OCI-LY3 (cell line): ENCODE results near the gene RHBDD1.

Source experiments
- H2AFZ ChIP-seq: fragments of 200-600, 300-600 bp; shearing (Covaris generic); 2 replicates; pipeline ENCODE4 v1.6.0; 2014; ENCODE audit warnings: antibody characterized with exemption, low read depth, low read length
- H3K27ac ChIP-seq: fragments of 200-600, 300-600 bp; sonication (generic); 2 replicates; pipeline ENCODE4 v1.5.1; 2014; ENCODE audit warnings: mild to moderate bottlenecking, low read length, moderate library complexity, mixed read lengths
- H3K27me3 ChIP-seq: fragments of 200-600, 300-600 bp; sonication (generic); 2 replicates; pipeline ENCODE4 v1.6.1; 2014; ENCODE audit warnings: low read depth, low read length, mixed read lengths
- H3K36me3 ChIP-seq: fragments of 200-600, 300-600 bp; sonication (generic); replicated peaks from 2 replicates; pipeline ENCODE3; 2014; ENCODE audit warnings: low read depth, low read length, mixed read lengths
- H3K4me1 ChIP-seq: fragments of 300-600, 200-600 bp; sonication (generic); 2 replicates; pipeline ENCODE4 v1.6.1; 2014; ENCODE audit warnings: low read length, mixed read lengths
- H3K4me2 ChIP-seq: fragments of 200-600, 300-600 bp; sonication (generic); 2 replicates; pipeline ENCODE4 v1.6.1; 2014; ENCODE audit warnings: low read length, mixed read lengths
- H3K4me3 ChIP-seq: fragments of 300-600, 200-600 bp; sonication (generic); 2 replicates; pipeline ENCODE4 v1.5.1; 2014; ENCODE audit warnings: antibody characterized with exemption, mild to moderate bottlenecking, low read length, moderate library complexity
- H3K79me2 ChIP-seq: fragments of 300-600, 200-600 bp; shearing (Covaris generic); 2 replicates; pipeline ENCODE4 v1.6.1; 2014; ENCODE audit warnings: mild to moderate bottlenecking, low read length, mixed read lengths
- H3K9ac ChIP-seq: fragments of 300-600, 200-600 bp; shearing (Covaris generic); 2 replicates; pipeline ENCODE4 v1.6.0; 2014; ENCODE audit warnings: mild to moderate bottlenecking, low read length, moderate library complexity
- H3K9me3 ChIP-seq: fragments of 200-600, 300-600 bp; shearing (Covaris generic); 2 replicates; pipeline ENCODE4 v1.6.1; 2014; ENCODE audit warnings: low read length, mixed read lengths; ENCODE audit not compliant: insufficient read depth
- H4K20me1 ChIP-seq: fragments of 200-600, 300-600 bp; sonication (generic); 2 replicates; pipeline ENCODE4 v1.6.1; 2016; ENCODE audit warnings: low read length, mixed read lengths; ENCODE audit not compliant: insufficient read depth
- CTCF ChIP-seq: fragments of 200-600, 300-600 bp; sonication (generic); IDR thresholded peaks from 2 replicates; pipeline ENCODE4 v1.5.1; 2014; ENCODE audit warnings: antibody characterized with exemption, low read length, low read depth
- EZH2phosphoT487 ChIP-seq: fragments of 200-600 bp; shearing (Covaris generic); IDR thresholded peaks from 2 replicates; pipeline ENCODE4 v1.6.1; 2018; ENCODE audit warnings: antibody characterized with exemption, mixed run types, low read depth

Gene RHBDD1

GRCh38 chr2:226874749-226875148 lies 38.9 kb downstream of the RHBDD1 start:
- H3K9ac ChIP-seq: no peak overlapping the region
- no peaks in the 10 kb centered on the region for H3K9me3 ChIP-seq
- H3K36me3 ChIP-seq: no peaks in the 10 kb centered on the region
- no peaks in the 10 kb centered on the region for H3K79me2 ChIP-seq
- peak overlapping the region; percentile 41 for H3K4me2 ChIP-seq
- H2AFZ ChIP-seq: no peak overlapping the region
- TF ChIP-seq EZH2phosphoT487 (no peak), CTCF (no peak)
- no peak overlapping the region for H3K27ac ChIP-seq
- peaks cover 19% of the 10 kb centered on the region for H3K4me1 ChIP-seq
- H3K27me3 ChIP-seq: no peaks in the 10 kb centered on the region
- no peak overlapping the region for H3K4me3 ChIP-seq
- peaks cover 4% of the 10 kb centered on the region; the same call in 1 of the 2 replicates for H4K20me1 ChIP-seq

- H3K27ac ChIP-seq: no peak overlapping the region
- H3K9ac ChIP-seq: no peak overlapping the region
- peaks cover 19% of the 10 kb centered on the region for H3K4me1 ChIP-seq
- H3K9me3 ChIP-seq: no peaks in the 10 kb centered on the region
- H3K79me2 ChIP-seq: no peaks in the 10 kb centered on the region
- H3K36me3 ChIP-seq: no peaks in the 10 kb centered on the region
- H3K4me3 ChIP-seq: no peak overlapping the region
- TF ChIP-seq EZH2phosphoT487 (no peak), CTCF (no peak; the same call in 1 of the 2 replicates)
- H3K4me2 ChIP-seq: peak overlapping the region; percentile 41
- peaks cover 4% of the 10 kb centered on the region; the same call in 1 of the 2 replicates for H4K20me1 ChIP-seq
- no peak overlapping the region for H2AFZ ChIP-seq
- no peaks in the 10 kb centered on the region for H3K27me3 ChIP-seq
Observed at GRCh38 chr2:226875438-226876225, 39.8 kb downstream of the RHBDD1 start.

GRCh38 chr2:226877491-226877890 lies 41.6 kb downstream of the RHBDD1 start:
- Histone ChIP-seq H3K4me1 (peaks cover 19% of the 10 kb centered on the region), H3K4me2 (no peak overlapping the region), H3K9ac (no peak overlapping the region), H4K20me1 (peaks cover 4% of the 10 kb centered on the region; the same call in 1 of the 2 replicates), H2AFZ (no peak overlapping the region), H3K27me3 (no peaks in the 10 kb centered on the region), H3K36me3 (no peaks in the 10 kb centered on the region), H3K4me3 (no peak overlapping the region), H3K79me2 (no peaks in the 10 kb centered on the region), H3K27ac (no peak overlapping the region), H3K9me3 (no peaks in the 10 kb centered on the region)
- TF ChIP-seq EZH2phosphoT487: no peak
- TF ChIP-seq CTCF: no peak

GRCh38 chr2:226881287-226881686 lies 45.4 kb downstream of the RHBDD1 start:
- no peaks in the 10 kb centered on the region for H3K4me1 ChIP-seq
- no peak overlapping the region for H3K4me3 ChIP-seq
- H3K9ac ChIP-seq: no peak overlapping the region
- no peaks in the 10 kb centered on the region for H3K79me2 ChIP-seq
- H3K27me3 ChIP-seq: no peaks in the 10 kb centered on the region
- H2AFZ ChIP-seq: no peak overlapping the region
- H3K9me3 ChIP-seq: no peaks in the 10 kb centered on the region
- no peak overlapping the region for H3K27ac ChIP-seq
- no peak for TF ChIP-seq CTCF
- no peak for TF ChIP-seq EZH2phosphoT487
- no peak overlapping the region for H3K4me2 ChIP-seq
- H4K20me1 ChIP-seq: no peaks in the 10 kb centered on the region
- no peaks in the 10 kb centered on the region for H3K36me3 ChIP-seq
